Activated CD8-positive, alpha-beta memory T cell treated with anti-CD3 and anti-CD28 coated beads, Interleukin-2, amount 50 U/mL, for 1 hour (primary cell): ENCODE measurements around the gene SEMA3A.
"Not testable (repeated sequence)": the region's sequence is repeated elsewhere in the genome, so short reads cannot be mapped to it uniquely, and the experiment has no call there.

Source experiments
- DNase-seq: peaks from one replicate; pipeline ENCODE4 v3.0.0-alpha.2; 2020; ENCODE audit errors: extremely low read depth

Gene SEMA3A

DNA sequence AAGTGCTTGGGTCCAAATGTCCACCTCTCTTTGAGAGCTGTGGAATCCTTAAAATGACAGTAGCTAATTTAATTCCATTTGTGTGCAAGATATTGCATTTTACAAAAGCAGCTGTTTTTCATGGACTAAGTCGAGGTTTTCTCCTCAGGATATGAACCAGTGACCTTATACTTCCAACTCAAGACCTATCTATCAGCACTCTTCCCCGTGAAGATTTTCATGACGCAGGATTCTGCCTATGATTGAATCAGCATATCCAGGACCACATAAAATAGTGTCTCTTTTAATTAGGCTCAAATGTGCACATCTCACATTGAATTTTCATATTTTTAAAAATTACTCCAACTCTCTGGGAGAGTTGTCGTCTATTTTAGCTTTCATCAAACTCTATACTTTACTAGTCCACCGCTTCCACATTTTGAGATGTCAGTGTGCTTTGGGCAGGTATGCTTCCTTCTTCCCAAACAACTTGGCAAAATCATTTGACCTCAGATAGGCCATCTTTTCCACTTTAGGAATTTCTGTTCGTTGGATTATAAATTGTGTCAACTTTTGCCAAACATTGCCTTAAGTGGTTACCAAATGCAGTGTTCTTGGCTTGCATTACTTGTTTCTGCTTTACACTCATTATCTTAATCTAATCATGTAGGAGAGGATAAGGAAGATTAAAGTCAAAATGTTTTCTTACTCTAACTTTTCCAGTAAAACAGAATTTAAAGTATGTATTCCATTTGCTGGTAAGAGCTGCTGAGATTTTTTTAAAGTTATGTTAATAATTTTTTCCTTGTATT, 39.4 kb downstream of the SEMA3A start:
- no peak for DNase-seq

DNA sequence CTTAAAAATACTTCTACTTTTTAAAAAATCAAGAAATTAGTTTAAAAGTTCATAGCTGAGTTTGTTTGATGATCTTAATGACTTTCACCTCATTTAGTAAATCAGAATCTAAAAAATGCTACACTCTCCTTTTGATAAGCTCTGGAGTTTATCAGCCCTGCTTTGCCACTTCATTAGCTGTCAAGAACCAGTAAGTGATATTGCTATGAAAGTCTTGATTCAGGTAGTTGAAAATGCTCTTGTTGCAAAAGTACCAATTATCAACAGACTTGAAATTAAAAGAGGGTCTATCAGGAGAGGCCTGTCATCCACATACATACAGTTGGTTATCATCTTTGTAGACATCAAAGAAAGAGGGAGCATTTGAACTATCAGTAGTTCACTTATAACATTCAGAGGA, 41.6 kb downstream of the SEMA3A start:
- DNase-seq: no peak

DNA sequence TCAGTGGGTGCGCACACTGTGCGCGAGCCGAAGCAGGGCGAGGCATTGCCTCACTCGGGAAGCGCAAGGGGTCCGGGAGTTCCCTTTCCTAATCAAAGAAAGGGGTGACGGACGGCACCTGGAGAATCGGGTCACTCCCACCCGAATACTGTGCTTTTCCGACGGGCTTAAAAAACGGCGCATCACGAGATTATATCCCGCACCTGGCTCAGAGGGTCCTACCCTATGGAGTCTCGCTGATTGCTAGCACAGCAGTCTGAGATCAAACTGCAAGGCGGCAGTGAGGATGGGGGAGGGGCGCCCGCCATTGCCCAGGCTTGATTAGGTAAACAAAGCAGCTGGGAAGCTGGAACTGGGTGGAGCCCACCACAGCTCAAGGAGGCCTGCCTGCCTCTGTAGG, 44.2 kb downstream of the SEMA3A start:
- DNase-seq: not testable (repeated sequence)

DNA sequence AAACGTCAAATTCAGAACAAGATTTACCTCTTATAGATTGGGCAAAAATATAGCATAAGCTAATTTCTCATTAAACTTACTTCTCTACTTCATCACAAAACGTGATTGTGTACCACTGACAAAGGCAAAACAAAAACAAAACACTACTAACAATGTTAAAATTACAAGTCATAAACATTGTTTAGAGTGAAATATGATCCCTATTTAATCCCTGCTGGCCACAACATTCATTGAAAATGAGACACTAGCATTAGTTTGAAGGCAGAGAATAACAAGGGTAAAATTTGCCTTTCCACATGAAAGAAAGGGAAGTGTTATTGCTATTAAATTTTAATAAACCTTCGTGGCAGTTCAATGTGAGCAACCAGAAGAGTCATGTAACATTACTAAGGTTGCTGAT, 45.0 kb downstream of the SEMA3A start:
- no peak for DNase-seq

DNA sequence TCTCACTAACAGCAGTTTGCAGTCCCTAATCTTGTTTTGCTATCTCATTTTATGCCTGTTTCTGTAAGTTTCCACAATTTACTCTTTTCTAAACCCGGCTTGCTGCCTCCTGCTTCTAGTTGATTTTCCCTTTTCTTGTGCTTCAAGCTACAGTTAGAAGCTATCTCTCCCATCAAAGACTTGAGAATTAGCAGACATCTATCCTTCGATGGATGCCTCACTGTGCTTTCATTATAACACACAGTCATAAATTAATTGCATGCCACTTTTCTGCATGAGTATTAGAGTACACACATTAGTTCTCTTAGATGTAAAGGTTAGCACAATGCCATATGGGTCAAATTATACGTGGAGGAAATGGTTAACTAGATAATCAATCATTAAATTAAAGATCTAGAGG, 48.7 kb downstream of the SEMA3A start:
- no peak for DNase-seq

DNA sequence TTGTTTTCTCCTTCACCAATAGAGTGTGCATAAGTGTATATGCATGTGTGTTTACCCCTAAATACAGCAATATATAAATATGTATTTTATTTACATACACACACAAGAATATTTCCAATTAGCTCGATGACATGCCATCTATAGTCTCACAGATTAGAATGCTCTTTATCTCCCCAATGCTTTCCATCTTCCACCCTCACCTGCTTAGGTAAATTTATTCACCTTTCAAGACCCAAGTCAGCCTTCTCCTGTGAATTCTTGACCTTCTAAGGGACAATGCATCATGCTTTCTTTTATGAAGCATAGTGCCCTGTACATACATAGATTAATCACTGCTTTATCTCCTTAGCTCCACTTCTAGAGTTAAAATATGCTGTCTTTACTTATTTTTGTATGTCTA, 49.7 kb downstream of the SEMA3A start:
- DNase-seq: no peak

DNA sequence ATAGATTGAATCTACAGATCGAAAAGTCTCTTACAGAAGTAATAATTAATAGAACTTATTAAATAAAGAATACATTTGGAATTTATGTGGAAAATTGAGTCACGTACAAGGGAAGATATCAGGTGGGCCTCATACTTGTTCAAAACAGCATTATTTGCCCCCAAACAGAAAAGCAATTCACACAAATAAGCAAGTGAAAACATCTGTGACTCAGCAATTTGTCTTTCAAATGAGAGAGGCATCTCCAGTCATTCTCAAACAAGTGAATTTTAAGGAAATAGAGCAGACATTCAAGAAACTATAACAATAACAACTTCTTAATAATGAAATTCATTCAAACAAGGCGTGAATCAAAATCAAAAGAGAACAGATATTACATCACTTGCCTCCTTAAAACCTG, 50.1 kb downstream of the SEMA3A start:
- DNase-seq: no peak

DNA sequence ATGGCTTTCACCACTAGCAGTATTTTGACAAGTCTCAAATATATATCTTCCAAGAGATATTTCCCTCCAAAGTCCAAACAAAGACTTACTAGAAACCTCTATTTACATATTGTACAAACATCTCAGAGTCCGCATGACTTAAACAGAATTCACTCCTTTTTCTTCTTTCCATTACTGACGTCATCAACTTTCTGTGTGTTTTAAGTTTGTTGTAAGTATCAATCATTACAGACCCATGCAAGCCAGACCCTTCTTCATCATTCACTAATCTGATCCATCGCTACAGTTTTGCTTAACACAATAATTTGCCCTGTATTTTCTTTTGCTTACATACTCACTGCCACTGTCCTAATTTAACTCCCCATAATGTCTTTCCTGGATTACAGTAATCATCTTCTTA, 51.9 kb downstream of the SEMA3A start:
- no peak for DNase-seq

DNA sequence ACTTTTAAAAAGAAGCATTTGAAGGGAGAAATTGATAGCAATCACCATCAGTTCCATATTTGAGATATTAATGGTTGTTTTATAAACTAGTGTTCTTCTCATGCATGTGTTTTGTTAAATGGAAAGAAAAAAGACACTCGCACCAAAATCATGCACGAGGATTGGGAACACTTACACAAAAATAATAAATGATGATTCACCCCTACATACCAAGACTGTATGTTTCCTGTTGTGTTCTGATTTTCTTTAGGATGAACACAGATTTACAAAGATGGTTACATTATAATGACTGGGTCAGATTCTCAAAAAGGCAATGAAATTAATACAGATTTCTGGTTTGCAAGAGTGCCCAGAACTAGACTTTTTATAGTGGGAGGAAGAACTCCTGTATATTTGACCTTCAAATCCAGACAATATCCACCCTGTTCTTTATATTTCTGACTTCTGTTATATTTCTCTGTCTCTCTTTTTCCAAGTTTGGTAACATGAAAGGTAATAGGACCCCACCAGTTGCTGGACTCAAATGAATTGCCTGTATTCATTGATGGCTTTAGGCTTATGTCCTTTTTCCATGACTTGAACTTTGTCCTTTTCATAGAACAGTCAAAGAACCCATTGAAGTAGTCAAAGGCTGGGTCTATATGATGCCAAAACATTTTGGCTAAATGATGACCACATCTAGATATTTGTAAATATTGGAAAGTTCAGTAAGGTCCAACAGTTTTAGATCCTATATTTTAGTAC, 54.4 kb downstream of the SEMA3A start:
- no peak for DNase-seq

DNA sequence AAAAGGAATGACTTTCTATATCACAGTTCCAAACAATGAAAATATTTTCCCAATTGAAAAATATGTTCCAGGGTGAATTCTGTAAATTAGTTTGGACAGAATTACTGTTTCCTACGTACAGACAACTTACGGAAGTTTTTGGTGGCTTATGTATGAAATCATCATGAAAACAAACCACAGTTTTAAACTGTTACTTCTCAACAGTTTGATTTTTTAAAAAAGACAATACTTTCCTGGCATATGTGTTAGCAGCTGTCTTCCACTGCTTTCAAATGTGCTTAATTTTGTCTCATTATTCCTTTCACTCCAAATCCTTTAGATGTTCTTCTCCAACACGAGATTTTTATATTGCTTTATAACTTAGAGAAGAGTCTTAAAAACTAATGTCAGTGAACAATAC, 56.2 kb downstream of the SEMA3A start:
- no peak for DNase-seq

DNA sequence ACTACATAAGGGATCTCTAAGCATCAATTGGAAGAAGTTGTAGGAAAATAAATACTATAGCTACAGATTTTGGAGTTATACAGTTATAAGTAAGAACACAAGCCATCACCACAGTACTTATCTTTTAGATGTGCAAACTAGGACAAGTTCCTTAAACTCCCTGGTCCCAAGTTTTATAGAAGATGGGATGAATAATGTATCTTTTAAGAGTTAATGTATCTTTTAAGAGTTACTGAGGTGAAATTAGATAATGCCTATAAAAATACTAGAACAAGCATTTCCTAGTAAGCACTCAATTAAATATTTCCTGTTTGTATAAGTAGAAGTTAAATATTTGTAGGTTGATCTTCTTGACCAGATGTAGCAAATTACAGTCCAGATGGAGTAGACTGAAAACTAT, 56.8 kb downstream of the SEMA3A start:
- DNase-seq: no peak

DNA sequence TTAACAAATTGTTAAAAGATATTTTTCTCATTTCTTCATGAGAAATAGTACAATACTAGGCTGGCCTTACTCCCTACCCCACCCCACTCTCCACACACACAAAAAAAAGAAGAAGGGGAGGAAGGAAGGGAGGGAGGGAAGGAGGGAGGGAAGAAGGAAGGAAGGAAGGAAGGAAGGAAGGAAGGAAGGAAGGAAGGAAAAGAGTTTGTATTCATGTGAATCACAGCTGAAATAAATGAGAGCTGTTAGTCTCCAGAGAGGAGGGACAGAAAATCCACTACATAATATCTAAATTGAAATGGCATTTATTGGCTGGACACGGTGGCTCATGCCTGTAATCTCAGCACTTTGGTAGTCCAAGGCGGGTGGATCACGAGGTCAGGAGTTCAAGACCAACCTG, 57.8 kb downstream of the SEMA3A start:
- no peak for DNase-seq

DNA sequence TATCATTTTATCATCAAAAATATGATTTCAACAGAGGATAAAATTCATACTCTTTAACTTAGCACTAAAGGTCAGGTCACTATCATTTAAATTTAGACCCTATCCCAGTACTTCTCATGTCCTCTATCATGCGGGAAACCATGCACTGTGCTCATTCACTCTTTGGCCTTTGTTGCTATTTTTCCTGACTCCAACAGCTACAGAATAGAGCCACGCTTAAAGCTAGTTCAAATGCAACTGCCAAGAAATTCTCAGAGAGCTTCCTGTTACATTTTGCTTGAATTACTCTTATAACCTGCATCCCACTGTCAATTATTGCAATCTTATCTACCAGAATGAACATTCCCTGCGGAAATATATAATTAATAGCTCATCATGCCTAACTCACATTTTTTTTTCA, 58.3 kb downstream of the SEMA3A start:
- DNase-seq: no peak

DNA sequence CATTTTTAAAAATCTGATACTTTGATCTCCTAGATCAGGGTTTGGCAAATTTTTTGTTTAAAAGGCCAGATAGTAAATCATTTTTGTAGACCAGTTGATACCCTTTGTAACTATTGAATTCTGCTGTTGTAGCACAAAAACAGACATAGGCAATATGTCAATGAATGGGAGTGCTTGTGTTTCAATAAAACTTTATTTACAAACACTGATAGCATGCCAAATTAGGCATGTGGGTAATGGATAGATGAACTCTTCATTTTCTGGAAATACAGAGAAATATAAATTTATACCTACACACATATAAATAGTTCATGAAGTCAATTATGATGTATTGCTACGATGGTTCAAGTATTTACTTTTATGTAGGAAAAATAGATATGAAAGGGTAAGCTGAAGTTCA, 60.4 kb downstream of the SEMA3A start:
- DNase-seq: no peak

DNA sequence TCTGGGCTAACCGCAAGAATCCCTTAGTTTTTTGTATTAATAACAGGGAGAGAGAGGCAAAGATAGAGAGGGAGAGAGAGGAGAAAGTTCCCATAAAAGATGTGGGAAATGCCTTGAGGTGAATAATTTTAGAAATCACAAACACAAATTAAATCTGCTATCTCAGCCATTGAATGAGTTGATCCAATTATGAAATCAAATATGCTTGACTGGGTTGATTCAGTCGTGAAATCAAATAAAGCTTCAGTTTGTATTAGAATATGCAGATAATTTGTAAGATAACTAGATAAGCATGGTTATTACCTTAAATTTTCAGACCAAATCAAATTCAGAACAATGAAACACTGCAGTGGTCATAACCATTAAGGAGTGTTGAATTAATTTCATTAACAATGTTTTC, 68.9 kb downstream of the SEMA3A start:
- no peak for DNase-seq

DNA sequence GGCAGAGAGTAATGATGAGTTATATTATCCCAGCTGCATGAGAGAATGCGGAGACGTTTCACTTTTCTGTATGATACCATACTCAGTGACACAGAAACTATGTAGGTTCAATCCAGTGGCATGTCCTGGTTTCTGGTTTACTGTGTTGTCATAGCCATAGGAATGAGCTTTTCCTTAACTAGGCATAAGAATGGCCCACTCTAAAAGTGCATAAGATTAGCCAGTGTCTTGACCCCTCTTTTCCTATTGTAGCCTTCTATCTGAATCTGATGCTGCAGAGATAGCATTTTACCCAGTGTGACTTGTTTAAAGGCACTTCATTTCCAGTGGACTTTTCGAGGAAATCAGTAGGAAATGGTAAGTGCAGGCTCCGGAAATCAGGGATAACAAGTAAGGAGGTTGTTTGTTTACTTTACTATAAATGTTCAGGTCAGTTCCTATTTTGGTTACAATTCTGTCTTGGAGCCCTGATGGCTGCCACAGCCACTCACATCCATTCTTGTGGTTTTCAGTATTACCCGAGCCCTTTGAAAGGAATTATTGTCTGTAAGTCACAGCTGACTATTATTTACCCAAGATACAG, 70.5 kb downstream of the SEMA3A start:
- no peak for DNase-seq

DNA sequence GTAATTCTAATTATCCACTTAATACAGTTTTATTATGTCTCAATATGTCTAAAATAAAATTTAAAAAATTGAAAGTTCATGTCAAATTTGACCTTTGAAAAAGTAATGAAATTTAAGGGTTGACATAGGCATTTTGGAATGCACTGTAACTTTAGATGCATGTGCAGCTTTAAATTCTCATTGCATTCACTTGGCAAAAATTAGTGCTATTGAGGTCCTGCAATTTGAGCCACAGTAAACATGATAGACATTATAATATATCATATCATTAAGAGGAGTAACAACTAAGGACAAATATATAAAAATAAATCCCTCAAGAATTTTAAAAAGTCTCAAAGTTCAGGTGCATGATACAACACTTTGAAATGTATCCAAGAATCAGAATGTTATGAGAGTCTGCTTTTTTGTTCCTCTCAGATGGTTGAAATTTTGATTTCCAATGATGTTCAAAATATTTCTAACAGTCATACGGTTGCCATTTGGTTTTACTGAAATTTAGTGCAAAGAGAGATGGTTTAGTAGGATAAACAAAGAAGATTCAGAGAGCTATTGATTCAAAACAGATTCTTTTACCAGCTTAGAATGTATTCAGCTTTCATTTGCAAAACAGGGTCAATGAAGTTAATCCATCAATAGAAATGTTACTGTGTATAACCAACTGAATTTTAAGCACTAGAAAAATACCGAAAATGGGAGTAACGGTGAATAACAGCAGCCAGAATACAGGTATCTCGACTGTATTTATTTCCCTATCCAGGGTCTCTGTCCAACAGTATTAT, 71.8 kb downstream of the SEMA3A start:
- DNase-seq: no peak

DNA sequence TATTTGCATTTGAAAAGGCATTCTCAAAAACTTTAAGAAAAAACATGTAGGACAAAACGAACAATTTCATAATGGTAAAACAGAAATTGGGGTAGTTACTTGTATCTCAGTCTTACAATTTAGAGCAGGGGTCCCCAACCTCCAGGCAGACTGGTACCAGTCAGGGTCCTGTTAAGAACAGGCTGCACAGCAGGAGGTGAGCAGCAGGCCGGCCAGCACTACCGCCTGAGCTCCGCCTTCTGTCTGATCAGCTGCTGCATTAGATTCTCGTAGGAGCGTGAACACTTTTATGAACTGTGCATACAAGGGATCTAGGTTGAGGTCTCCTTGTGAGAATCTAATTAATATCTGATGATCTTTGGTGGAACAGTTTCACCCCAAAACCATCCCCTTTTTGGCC, 77.3 kb downstream of the SEMA3A start:
- DNase-seq: no peak

DNA sequence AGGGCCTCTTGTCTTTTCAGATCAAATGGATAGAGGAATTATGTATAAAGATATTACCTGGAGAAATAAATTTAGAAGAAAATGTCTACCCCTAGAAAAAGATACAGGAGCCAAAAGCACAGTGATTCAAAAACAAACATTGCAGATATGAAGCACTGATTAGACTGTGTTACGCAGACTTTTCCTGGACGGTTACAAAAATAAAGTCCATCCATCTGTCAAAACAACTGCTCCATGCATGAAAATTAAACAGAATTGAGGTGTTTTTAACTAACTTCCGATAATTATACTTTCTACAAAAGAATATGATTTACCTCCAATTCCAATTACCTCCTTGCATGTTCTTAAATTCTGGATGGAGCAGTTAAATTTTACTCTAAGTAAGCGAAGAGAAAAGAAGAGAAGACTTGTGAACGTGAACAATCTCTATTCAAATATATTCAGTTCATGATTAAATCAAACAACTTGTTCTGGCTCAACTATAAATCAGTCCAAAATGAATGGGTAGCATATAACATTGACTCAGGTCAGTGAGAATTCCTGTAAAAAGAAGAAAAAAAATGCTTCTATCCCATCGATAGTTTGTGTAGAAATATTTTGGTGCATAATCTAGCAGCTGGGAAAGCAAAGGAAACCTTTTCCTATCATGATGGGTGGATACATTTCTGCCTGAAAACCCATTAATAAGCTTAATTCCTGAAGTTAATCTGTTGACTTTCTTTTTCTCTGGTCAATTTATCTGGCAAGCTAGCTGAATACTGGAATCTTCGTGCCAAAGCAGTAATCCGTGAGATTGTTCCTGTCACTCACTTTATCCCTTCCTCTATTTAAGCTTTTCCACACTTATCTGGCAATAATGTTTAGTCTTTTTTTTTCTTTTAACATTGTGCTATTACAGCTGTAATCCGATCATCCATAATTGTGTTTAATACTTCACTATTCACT, 80.4 kb downstream of the SEMA3A start:
- no peak for DNase-seq

DNA sequence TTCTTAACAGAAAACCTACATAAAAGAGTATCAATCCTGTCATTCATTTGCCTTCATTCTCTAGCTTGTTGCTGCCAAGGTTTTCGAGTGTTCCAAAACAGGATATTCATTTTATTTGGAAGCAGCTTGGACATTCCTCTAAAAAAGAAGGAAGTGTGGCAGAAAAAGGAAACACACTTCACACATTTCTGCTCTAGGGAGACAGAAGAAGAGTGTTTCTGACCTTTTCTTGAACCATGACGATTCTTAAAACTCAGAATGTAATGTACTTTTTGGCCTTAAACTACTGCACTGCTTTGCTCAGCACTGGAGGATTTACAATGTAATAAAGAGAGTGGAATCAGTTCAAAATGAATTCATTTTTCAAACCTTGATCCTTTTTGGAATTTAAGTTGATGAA, 81.3 kb downstream of the SEMA3A start:
- no peak for DNase-seq

DNA sequence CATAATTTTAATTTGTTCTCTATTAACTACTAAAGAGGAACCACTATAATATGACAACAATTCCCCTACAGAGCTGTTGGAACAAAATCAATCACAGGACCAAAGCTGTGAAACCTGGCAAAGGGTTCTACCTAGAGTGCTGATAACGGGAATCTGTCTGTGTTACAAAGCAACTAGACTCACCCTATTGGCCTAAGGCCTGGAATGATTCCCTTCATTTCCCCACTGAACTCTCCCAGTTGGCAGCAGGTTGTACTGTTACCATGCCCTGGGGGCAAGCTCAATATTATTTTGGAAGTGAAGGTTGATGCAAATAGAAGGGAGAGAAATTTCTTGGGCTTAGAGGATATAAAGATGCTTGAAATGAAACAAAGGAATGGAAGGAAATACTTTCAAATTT, 81.8 kb downstream of the SEMA3A start:
- no peak for DNase-seq
